ENCODE results near the gene LZTR1.
"Not testable (repeated sequence)": the region's sequence is repeated elsewhere in the genome, so short reads cannot be mapped to it uniquely, and the experiment has no call there.

Gene LZTR1

GRCh38 chr22:21041937-21042336 lies 59.8 kb downstream of the LZTR1 start:
- DNase-seq = no peak

GRCh38 chr22:21042978-21043859 lies 61.1 kb downstream of the LZTR1 start:
- DNase-seq = no peak

GRCh38 chr22:21043860-21044535 lies 61.9 kb downstream of the LZTR1 start:
- no peak for DNase-seq

- no peak for DNase-seq
Measured at GRCh38 chr22:21044931-21045584, 63.0 kb downstream of the LZTR1 start.

- DNase-seq = peak; percentile 21
Measured at GRCh38 chr22:21045585-21046294, 63.6 kb downstream of the LZTR1 start, which contains the start of gene LRRC74B. LRRC74B (plus strand) TSS chr22:21045946; CDS start chr22:21045987, 41 bp downstream.

- DNase-seq = no peak
Measured at GRCh38 chr22:21047035-21047661, 65.1 kb downstream of the LZTR1 start.

GRCh38 chr22:21047730-21048129 lies 65.6 kb downstream of the LZTR1 start:
- DNase-seq = no peak

- DNase-seq = not testable (repeated sequence)
Measured at GRCh38 chr22:21048448-21048847, 66.4 kb downstream of the LZTR1 start.

All from effector CD4-positive, alpha-beta T cell (primary cell).